HG02981 (cell line): ENCODE results near the gene NCR2.
"Not testable (repeated sequence)": the region's sequence is repeated elsewhere in the genome, so short reads cannot be mapped to it uniquely, and the experiment has no call there.

Experiments
- ATAC-seq: cut with Tn5 transposase; IDR thresholded peaks from one replicate; pipeline ENCODE4 v1.9.1; 2021; ENCODE audit warnings: mild to moderate bottlenecking, moderate library complexity; ENCODE audit not compliant: unreplicated experiment

Gene NCR2, protein sequence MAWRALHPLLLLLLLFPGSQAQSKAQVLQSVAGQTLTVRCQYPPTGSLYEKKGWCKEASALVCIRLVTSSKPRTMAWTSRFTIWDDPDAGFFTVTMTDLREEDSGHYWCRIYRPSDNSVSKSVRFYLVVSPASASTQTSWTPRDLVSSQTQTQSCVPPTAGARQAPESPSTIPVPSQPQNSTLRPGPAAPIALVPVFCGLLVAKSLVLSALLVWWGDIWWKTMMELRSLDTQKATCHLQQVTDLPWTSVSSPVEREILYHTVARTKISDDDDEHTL

GRCh38 chr6:41335296-41335695, at the start of gene NCR2:
Gene NCR2, plus strand, starts transcription at chr6:41335608. Its CDS starts 269 bp downstream, at chr6:41335877.
- ATAC-seq = no peak

- no peak for ATAC-seq
Measured at GRCh38 chr6:41286544-41287346, 48.7 kb upstream of the NCR2 start, which contains the start of gene TREM1. Gene TREM1, minus strand, starts transcription at chr6:41286682. Its CDS starts 27 bp downstream, at chr6:41286655.

DNA sequence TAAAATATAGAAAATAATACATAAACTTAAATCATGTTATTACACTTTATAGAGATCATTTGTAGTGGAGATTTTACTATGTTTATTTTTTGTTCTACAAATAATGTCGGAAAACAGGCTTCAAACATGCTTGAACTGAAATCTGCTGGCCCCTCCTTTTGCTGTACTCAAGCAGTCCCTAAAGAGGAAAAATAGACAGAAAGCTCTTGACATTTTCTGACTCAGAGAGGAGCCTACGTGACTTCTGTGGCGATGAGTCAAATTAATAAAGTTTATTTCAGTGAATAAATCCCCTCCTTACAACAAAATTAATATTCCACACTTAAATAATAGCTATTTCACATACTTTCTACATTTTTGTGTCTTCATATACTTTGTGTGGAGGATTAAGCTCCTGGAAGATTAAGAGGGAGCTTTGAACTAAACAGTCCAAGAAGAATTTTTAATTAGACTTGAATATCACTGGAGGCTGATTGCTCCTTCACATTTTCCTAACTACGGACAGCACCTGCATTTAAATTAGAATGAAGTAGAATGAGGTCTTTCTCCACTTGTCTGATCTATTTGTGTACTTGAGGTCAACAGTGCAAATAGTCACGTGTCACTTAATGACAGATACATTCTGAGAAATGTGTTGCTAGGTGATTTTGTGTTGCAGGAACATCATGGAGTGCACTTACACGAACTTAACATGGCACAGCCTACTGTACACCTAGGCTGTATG, 47.2 kb upstream of the NCR2 start:
- ATAC-seq = peak; percentile 50

GRCh38 chr6:41288754-41289129, 46.7 kb upstream of the NCR2 start:
- ATAC-seq = no peak

GRCh38 chr6:41289815-41290214, 45.6 kb upstream of the NCR2 start:
- ATAC-seq = no peak

DNA sequence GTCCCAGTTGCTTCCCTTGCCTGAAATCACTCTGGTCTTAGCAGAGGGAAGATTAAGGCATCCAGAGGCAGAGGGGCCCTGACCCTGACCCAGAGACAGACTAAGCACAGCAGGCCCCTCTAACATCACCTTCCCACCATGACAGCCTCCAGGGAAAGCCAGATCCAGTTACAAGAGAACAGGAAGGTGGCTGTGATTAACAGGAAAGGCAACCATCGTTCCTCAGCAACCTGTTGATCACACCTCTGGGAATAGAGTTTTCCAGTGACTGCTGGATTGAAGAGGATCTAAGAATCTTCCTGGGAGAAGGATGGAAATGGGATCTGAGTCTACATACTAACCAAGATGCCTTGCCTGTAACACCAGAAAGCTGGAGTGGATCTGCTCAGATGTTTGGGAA, 43.7 kb upstream of the NCR2 start:
- ATAC-seq = no peak

- ATAC-seq = no peak
Measured at GRCh38 chr6:41294214-41294872, 41.1 kb upstream of the NCR2 start.

DNA sequence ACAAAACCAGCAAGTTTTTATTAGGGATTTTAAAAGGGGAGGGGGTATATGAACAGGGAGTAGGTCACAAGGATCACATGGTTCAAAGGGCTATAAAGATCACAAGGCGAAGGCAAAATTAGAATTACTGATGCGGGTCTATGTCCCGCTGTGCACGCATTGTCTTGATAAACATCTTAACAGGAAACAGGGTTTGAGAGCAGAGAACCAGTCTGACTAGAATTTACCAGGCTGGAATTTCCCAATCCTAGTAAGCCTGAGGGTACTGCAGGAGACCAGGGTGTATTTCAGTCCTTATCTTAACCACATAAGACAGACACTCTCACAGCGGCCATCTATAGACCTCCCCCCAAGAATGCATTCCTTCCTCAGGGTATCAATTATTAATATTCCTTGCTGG, 38.2 kb upstream of the NCR2 start:
- not testable (repeated sequence) for ATAC-seq

- no peak for ATAC-seq
Measured at GRCh38 chr6:41298785-41299502, 36.5 kb upstream of the NCR2 start.

DNA sequence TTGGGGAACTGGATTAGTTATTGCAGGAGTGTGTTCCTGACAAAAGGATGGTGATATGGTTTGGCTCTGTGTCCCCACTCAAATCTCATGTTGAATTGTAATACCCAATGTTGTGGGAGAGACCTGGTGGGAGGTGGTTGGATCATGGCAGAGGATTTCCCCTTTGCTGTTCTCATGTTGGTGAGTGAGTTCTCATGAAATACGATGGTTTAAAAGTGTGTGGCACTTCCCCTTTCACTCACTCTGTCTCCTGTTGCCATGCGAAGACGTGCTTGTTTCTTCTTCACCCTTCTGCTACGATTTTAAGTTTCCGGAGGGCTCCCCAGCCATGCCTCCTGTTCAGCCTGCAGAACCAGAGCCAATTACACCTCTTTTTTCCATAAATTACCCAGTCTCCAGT, 32.8 kb upstream of the NCR2 start:
- no peak for ATAC-seq

DNA sequence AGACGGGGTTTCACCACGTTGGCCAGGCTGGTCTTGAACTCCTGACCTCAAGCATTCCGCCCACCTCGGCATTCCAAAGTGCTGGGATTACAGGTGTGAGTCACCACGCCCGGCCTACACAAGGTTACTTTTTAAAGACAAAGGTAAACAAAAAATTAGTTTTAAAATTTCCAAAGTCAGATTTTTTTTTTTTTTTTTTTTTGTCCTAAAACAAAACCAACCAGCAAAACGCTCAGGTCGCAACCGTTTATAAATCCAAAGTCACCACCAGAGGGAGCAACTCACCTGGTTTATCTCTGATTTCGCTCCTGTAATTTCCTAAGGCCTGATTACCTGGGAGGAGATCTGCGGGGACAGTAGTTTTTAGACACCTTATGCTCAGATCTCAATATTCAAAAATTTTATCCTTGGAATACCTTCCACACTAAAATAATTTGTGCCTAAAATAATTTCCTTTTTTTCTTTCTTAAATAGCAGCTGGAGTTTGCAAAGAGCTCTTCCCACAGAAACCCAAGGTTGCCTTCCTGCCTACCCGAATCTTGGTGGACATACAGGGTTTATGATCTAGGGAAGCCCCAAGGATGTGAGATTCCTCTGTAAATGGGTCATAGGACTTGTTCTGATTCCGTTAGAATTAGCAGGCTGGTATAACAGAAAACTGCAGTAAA, 29.1 kb upstream of the NCR2 start:
- ATAC-seq = no peak

GRCh38 chr6:41315203-41315602, 20.2 kb upstream of the NCR2 start:
- no peak for ATAC-seq

DNA sequence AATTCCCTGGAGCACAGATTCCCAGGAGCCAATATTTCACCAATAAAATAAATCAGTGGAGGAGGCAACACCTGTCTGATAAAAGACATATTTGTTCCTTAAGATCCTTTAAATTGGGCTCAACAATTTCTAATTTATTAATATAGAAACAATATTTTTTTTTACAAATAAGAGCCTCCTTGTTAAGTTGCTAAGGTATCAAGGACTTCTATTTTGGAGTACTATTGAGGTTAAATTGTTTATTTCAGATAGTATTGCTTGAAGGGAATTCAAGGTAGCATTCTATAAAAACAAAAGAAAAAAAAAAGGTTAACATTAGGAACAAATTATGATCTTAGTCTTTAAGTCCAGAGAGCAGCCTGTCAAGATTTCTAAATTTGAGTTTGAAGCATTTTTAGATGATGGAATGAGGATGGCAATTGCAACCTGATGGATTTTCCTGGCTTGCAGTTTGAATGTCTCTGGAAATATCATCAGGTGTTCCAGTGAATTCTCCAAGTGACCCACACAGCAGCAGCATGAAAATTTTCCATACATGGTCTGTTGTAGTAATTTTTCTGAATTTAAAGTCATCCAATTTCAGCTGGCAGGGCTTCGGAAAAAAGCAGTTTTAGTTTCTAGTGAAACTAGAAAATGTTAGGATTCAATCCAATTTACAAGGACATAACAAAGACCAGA, 19.3 kb upstream of the NCR2 start:
- ATAC-seq = no peak

GRCh38 chr6:41318261-41318653, 17.2 kb upstream of the NCR2 start:
- no peak for ATAC-seq

GRCh38 chr6:41318654-41319565, 16.5 kb upstream of the NCR2 start:
- ATAC-seq = peak; percentile 88

DNA sequence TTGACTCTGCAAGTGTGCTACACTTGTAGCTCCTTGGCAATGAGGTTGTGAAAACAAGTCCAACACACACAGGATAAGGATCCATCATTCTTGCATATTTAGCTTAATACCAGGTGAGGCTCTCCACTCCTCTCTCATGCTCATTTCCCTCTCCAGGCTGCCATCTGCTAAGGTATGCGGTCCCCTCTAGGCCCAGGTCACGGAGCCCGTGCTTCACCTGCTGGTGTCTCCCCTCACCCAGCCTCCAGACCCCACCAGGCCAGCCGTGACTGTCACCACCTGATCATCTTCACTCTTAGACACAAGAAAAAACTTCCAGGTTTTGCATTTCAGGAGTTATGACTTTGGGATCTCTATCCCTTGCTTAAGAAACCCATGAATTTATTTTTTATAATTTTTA, 14.2 kb upstream of the NCR2 start:
- ATAC-seq = no peak

DNA sequence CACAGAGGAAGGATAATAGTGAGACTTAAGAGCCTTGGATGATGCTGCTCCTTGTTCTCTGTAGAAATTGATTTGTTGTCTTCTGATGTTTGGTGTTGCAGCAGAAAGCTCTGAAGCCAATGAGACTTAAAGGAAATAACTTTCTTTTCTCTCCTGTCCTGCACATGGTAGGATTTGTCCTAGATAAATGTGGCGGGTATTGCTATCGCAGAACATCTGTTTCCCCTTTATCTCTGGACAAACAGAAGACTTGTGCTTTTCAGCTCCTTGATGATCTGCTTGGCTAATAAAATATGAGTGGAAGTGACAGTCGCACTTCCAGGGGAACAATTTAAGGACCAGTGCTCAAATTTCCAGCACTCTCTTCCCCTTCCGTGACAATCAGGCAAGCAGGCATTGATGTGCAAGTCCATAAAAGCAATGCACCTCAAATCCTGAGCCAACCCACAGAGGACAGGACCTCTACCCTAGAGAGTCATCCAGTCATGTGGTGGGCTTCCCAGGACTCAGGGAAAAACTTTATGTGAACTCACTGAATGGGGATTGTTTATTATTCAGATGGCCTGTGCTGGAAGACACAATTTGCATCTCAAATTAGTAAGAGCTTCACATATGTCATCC, 9.9 kb upstream of the NCR2 start:
- no peak for ATAC-seq

DNA sequence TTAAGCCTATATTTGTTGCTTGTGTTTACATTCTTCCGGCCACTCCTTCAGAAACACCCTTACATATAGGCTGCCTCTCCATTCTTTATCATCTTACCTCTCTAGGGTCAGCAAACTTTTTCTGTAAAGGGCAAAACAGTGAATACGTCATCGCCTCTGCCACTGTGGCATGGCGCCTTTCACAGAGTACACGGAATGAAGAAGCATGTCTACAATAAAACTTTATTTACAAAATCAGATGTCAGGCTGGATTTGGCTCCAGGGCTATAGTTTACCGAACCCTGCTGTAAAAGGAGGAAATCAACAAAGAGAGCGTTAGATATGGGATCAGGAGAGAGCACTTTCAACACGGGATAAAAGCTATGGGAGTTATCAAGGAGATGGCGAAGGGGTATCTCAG, 9.3 kb upstream of the NCR2 start:
- ATAC-seq = no peak
